Kidney (tissue), 14 donors: ENCODE measurements around the gene RXRA. TPM values are rescaled to one million over a fixed set of nuclear protein-coding genes. Genes with fewer than 3 reads are reported as not detected.

ENCODE experiments used
- DNase-seq, 5 donors: peaks; one replicate each; pipeline ENCODE4 v3.0.0-alpha.2; 2013 to 2020
- FAIRE-seq: peaks from 2 replicates; lab custom pipeline; 2012; peaks lifted over from hg19 to GRCh38; lab: Jason Lieb, UNC
- H3K27ac ChIP-seq, 2 donors: one replicate each; pipeline ENCODE4 v1.7.0; 2013; ENCODE audit warnings: low read depth in 2 of 2, low read length in 2 of 2, inconsistent platforms in 1 of 2
- H3K27me3 ChIP-seq: one replicate; pipeline ENCODE4 v1.7.1; 2013; ENCODE audit warnings: low read length, inconsistent platforms; ENCODE audit not compliant: control insufficient read depth, insufficient read depth
- H3K36me3 ChIP-seq, 3 donors: one replicate each; pipeline versions ENCODE4 v1.7.0 to v1.7.1; 2013; ENCODE audit warnings: low read length in 3 of 3, control low read depth in 1 of 3, inconsistent platforms in 1 of 3; ENCODE audit not compliant: insufficient read depth in 3 of 3, control insufficient read depth in 2 of 3
- H3K4me1 ChIP-seq, 3 donors: one replicate each; pipeline versions ENCODE4 v1.7.0 to v1.7.1; 2013; ENCODE audit warnings: low read length in 3 of 3, inconsistent platforms in 1 of 3, low read depth in 1 of 3; ENCODE audit not compliant: control insufficient read depth in 2 of 3, insufficient read depth in 2 of 3
- H3K4me3 ChIP-seq, 3 donors: one replicate each; pipeline versions ENCODE4 v1.7.0 to v1.8.1; 2013; ENCODE audit warnings: low read length in 3 of 3, control low read depth in 1 of 3, inconsistent platforms in 1 of 3
- H3K9ac ChIP-seq, 3 donors: one replicate each; pipeline versions ENCODE4 v1.7.0 to v1.7.1; 2013; ENCODE audit warnings: low read length in 3 of 3, control low read depth in 1 of 3, inconsistent platforms in 1 of 3
- H3K9me3 ChIP-seq, 3 donors: one replicate each; pipeline versions ENCODE4 v1.7.0 to v1.7.1; 2013; ENCODE audit warnings: low read length in 3 of 3, control low read depth in 1 of 3, inconsistent platforms in 1 of 3; ENCODE audit not compliant: control insufficient read depth in 2 of 3, insufficient read depth in 1 of 3
- intact Hi-C: fragments of 100-400 bp; cut with DNase I; formaldehyde crosslinking; loops from one replicate; pipeline ENCODE4 v1.11.1; 2022
- polyA plus RNA-seq: library from polyadenylated mRNA; stranded (reverse); fragments of 350-450 nt; fragmentation: Illumina TruSeq; extraction: RNeasy Lipid Tissue Mini Kit (QIAGEN cat#74804); gene quantifications from one replicate; pipeline ENCODE4 v1.2.3, GENCODE V29; 2014; ENCODE audit warnings: low read depth, low replicate concordance; ENCODE audit not compliant: insufficient read depth
- total RNA-seq: library from RNA; stranded (reverse); fragmentation: NEBNext Ultra II Directional; extraction: Animal tissue kit (Norgen Biotek cat#: 25700); gene quantifications from one replicate; pipeline ENCODE4 v1.2.1, GENCODE V29; 2021
- TF ChIP-seq, protein P1 (sequence below): IDR thresholded peaks from 3 replicates; pipeline ENCODE4 v1.5.1; 2012; ENCODE audit warnings: mild to moderate bottlenecking, moderate library complexity, borderline replicate concordance; ENCODE audit not compliant: insufficient read depth; ENCODE audit errors: extremely low read depth
- donor health status: control.
- donor health status: control.
- donor health status: control.
- donor health status: control.
- donor health status: control.
- donor health status: DM: yes; HTN: yes; CAD: no.
- donor health status: Normal renal cell carcinoma (clear cell type).

Gene RXRA
- total and polyA plus RNA-seq, 2 donors from 2014 or later = 24.0 to 49.5 TPM

DNA sequence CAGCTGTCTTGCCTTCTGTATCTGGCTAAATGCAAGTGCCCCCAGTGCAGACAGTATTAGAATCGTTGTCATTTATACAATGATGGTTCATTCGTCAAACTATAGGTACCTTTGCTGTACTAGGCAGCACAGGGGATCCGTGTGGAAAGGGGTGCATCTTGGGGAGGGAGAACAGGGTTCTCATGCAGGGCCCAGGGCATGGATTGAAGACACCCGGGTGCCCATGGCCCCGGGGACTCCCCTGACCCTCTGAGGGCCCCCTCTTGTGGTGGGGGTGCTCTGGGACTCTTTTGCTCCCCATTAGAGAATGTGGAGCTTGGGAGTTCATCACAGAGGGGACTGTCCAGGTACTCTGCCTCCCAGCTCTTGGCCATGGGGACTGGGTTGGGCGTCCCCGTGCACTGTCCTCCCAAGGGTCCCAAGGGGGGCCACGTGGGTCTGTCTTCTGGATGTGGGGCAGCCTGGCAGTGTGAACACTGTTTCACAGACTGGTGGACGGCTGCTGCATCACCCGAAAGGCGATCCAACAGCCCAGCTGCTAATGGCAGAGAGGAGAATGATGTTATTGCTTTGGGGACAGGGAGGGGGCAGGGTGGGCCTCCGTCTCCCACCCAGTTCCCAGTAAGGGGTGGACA is 36.9 kb upstream of the RXRA start:
- Histone ChIP-seq H3K4me3 (no peak overlapping the region), H3K9me3 (no peaks in the 10 kb centered on the region), H3K4me1 (no peaks in the 10 kb centered on the region), H3K36me3 (no peaks in the 10 kb centered on the region), H3K9ac (no peak overlapping the region), H3K27ac (no peak overlapping the region), H3K27me3 (no peaks in the 10 kb centered on the region)
- DNase-seq (peak in 1 of 5 donors; percentile 43), FAIRE-seq (no peak)
- intact Hi-C loops = no loop called here
- TF ChIP-seq, protein P1, sequence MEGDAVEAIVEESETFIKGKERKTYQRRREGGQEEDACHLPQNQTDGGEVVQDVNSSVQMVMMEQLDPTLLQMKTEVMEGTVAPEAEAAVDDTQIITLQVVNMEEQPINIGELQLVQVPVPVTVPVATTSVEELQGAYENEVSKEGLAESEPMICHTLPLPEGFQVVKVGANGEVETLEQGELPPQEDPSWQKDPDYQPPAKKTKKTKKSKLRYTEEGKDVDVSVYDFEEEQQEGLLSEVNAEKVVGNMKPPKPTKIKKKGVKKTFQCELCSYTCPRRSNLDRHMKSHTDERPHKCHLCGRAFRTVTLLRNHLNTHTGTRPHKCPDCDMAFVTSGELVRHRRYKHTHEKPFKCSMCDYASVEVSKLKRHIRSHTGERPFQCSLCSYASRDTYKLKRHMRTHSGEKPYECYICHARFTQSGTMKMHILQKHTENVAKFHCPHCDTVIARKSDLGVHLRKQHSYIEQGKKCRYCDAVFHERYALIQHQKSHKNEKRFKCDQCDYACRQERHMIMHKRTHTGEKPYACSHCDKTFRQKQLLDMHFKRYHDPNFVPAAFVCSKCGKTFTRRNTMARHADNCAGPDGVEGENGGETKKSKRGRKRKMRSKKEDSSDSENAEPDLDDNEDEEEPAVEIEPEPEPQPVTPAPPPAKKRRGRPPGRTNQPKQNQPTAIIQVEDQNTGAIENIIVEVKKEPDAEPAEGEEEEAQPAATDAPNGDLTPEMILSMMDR = no peak

DNA sequence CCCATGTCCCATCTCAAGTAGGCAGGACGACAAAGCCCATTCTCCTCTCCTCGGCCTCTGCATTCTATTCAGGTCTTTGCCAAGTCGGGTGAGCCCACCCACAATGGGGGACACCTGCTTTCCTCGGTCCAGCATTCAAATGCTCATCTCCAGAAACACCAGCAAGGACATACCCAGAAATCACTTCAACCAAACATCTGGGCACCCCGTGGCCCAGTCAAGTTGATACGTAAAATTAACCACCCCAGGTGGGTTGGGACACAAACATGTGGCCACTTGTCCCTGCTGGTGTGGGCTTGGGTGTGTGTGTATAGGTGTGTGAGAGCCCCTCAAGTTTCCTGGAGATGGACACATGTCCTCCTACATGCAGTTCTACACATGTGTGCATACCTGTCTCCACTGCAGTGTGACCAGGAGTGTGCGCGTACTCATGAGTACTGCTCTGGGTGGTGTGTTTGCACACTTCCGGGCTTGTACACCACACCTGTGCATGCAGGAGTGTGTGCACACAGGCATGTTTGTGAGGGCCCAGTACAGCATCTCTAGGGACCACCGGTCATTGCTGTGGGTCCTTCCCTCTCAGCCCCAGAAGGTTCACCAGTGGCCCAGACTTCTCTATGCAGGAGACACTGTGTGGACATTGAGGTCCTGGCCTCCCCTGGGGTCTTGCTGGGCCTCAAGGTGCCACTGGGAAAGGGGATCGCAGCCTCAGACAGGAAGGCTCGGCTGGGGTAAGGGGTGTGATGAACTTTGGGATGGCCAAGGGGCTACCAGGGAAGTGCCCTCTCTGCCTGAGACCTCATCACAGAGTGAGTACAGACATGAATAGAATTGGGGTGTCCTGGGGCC is 35.4 kb upstream of the RXRA start:
- FAIRE-seq = no peak

DNA sequence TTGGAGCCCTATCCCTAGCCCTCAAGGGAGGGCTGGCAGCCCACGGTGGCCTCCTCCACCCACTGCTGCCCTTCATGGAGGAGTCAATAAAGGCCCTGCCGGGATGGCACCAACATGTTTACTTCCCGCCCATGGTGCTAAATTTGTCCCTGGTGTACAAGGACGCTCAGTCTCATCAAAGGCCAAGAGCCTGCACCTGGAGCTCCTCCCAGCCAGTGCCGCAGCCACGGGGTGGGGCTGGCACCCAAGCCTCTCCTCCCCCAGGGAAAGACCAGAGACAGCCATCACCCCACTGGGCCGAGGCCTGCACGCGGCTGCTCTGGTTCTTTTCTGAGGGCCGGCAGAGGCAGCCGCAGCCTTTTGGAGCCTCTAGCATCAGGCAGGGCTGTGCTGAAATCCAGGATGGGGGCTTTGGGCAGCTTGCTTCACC is 34.8 kb upstream of the RXRA start:
- Histone ChIP-seq H3K27ac (no peak overlapping the region), H3K36me3 (no peaks in the 10 kb centered on the region), H3K27me3 (no peaks in the 10 kb centered on the region), H3K9ac (no peak overlapping the region), H3K9me3 (no peaks in the 10 kb centered on the region), H3K4me3 (no peak overlapping the region), H3K4me1 (no peaks in the 10 kb centered on the region)
- peak in 1 of 5 donors; percentile 54 for DNase-seq
- FAIRE-seq = no peak
- TF ChIP-seq, protein P1 = no peak
- intact Hi-C loops = no loop called here

More for the DNA sequence above, 35.4 kb upstream of the RXRA start:
- peak in 1 of 5 donors; percentile 13 for DNase-seq
- Histone ChIP-seq H3K9me3 (no peaks in the 10 kb centered on the region), H3K36me3 (no peaks in the 10 kb centered on the region), H3K4me3 (no peak overlapping the region), H3K27me3 (no peaks in the 10 kb centered on the region), H3K9ac (no peak overlapping the region), H3K27ac (no peak overlapping the region), H3K4me1 (no peaks in the 10 kb centered on the region)
- intact Hi-C loops = no loop called here
- TF ChIP-seq, protein P1 = no peak
